KMS-11 (cell line): ENCODE data around the gene NPAS2.

Source experiments
- H2AFZ ChIP-seq: fragments of 200-600 bp; sonication (generic); 2 replicates; pipeline ENCODE4 v1.6.1; 2016; ENCODE audit warnings: antibody characterized with exemption, mixed run types, low read depth
- H3K27ac ChIP-seq: fragments of 200-600 bp; sonication (generic); 2 replicates; pipeline ENCODE4 v1.6.1; 2016; ENCODE audit warnings: mild to moderate bottlenecking, mixed run types
- H3K27me3 ChIP-seq: fragments of 200-600 bp; sonication (generic); 2 replicates; pipeline ENCODE4 v1.6.1; 2017; ENCODE audit warnings: mild to moderate bottlenecking, low read depth, mixed run types, moderate library complexity; ENCODE audit not compliant: insufficient read depth
- H3K36me3 ChIP-seq: fragments of 200-600 bp; sonication (generic); 2 replicates; pipeline ENCODE4 v1.6.1; 2017; ENCODE audit warnings: mild to moderate bottlenecking, mixed run types; ENCODE audit not compliant: insufficient read depth
- H3K4me1 ChIP-seq: fragments of 200-600 bp; sonication (generic); 2 replicates; pipeline ENCODE4 v1.6.1; 2016; ENCODE audit warnings: mild to moderate bottlenecking, low read depth, mixed run types; ENCODE audit not compliant: poor library complexity, severe bottlenecking
- H3K4me2 ChIP-seq: fragments of 200-600 bp; sonication (generic); 2 replicates; pipeline ENCODE4 v1.7.0; 2016; ENCODE audit warnings: mild to moderate bottlenecking, mixed run types
- H3K4me3 ChIP-seq: fragments of 200-600 bp; sonication (generic); IDR thresholded peaks from 2 replicates; pipeline ENCODE4 v1.6.1; 2017; ENCODE audit warnings: low read depth, low read length, mixed read lengths; ENCODE audit not compliant: insufficient read depth
- H3K79me2 ChIP-seq: fragments of 200-600 bp; sonication (generic); 2 replicates; pipeline ENCODE4 v1.6.1; 2016; ENCODE audit warnings: low read depth, mixed run types; ENCODE audit not compliant: insufficient read depth
- H3K9ac ChIP-seq: fragments of 200-600 bp; sonication (generic); 2 replicates; pipeline ENCODE4 v1.6.1; 2016; ENCODE audit warnings: mild to moderate bottlenecking, mixed run types
- H4K20me1 ChIP-seq: fragments of 200-600 bp; sonication (generic); 2 replicates; pipeline ENCODE4 v1.6.1; 2016; ENCODE audit warnings: mild to moderate bottlenecking, mixed run types; ENCODE audit not compliant: insufficient read depth
- CTCF ChIP-seq: fragments of 200-600 bp; sonication (generic); conservative IDR thresholded peaks from 2 replicates; pipeline ENCODE4 v1.6.1; 2017; ENCODE audit warnings: low read depth, mild to moderate bottlenecking, antibody characterized with exemption, low read length, moderate library complexity, mixed read lengths

NPAS2 gene

DNA sequence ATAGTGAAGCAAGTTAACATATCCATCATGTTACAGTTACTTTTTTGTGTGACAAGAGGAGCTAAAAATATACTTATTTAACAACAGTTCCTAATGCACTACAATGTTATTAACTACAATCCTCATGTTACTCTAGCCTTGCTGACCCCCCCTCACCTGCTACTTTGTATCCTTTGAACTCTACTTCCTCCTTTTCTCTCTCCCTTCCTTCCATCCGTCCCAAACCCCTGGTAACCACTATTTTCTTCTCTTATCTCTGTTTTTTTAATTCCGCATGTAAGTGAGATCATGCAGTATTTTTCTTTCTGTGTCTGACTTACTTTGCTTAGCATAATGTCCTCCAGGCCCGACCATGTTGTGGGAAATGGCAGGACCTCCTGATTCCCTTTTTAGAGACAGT, 59.4 kb downstream of the NPAS2 start:
- H3K27me3 ChIP-seq = no peaks in the 10 kb centered on the region

GRCh38 chr2:100880036-100880435, 60.1 kb downstream of the NPAS2 start:
- Histone ChIP-seq H3K9ac (no peak overlapping the region), H3K36me3 (no peaks in the 10 kb centered on the region), H3K79me2 (no peaks in the 10 kb centered on the region), H3K4me1 (no peaks in the 10 kb centered on the region), H3K4me2 (no peak overlapping the region), H4K20me1 (no peaks in the 10 kb centered on the region), H3K4me3 (no peak overlapping the region), H2AFZ (no peak overlapping the region), H3K27ac (no peak overlapping the region), H3K27me3 (no peaks in the 10 kb centered on the region)
- no peak for TF ChIP-seq CTCF

More for the DNA sequence above, 59.4 kb downstream of the NPAS2 start:
- Histone ChIP-seq H4K20me1 (no peaks in the 10 kb centered on the region), H3K4me3 (no peak overlapping the region), H3K79me2 (no peaks in the 10 kb centered on the region), H2AFZ (no peak overlapping the region), H3K4me2 (no peak overlapping the region), H3K4me1 (no peaks in the 10 kb centered on the region), H3K9ac (no peak overlapping the region), H3K36me3 (no peaks in the 10 kb centered on the region), H3K27ac (no peak overlapping the region)
- no peak for TF ChIP-seq CTCF

DNA sequence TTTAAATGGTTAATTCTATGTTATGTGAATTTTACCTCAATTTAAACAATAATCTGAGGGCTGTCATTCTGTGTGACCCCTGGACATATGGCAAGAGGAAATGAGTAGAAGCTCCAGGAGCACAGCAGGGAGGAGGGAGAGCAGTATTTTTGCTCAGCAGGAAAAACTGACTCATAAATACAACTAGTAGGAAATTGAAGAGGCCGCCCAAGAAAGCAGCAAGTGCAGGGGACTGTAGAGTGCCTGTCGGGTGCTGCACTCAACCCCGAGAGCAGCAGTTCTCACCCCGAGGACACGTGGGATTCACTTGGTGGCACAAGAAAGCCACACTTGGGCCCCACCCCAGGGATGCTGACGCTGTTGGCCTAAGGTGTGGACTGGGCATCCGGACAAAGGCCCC, 60.8 kb downstream of the NPAS2 start:
- TF ChIP-seq CTCF = no peak

GRCh38 chr2:100882645-100883613, 63.0 kb downstream of the NPAS2 start:
- TF ChIP-seq CTCF = no peak
- Histone ChIP-seq H3K4me3 (no peak overlapping the region), H3K79me2 (no peaks in the 10 kb centered on the region), H3K36me3 (no peaks in the 10 kb centered on the region), H2AFZ (no peak overlapping the region), H3K9ac (no peak overlapping the region), H4K20me1 (no peaks in the 10 kb centered on the region), H3K27ac (no peak overlapping the region), H3K27me3 (no peaks in the 10 kb centered on the region), H3K4me1 (no peaks in the 10 kb centered on the region), H3K4me2 (no peak overlapping the region)

More for the DNA sequence above, 60.8 kb downstream of the NPAS2 start:
- H3K36me3 ChIP-seq = no peaks in the 10 kb centered on the region
- H3K4me3 ChIP-seq = no peak overlapping the region
- H3K27ac ChIP-seq = no peak overlapping the region
- H2AFZ ChIP-seq = no peak overlapping the region
- no peaks in the 10 kb centered on the region for H3K79me2 ChIP-seq
- H3K4me2 ChIP-seq = no peak overlapping the region
- H3K9ac ChIP-seq = no peak overlapping the region
- H3K4me1 ChIP-seq = no peaks in the 10 kb centered on the region
- H3K27me3 ChIP-seq = no peaks in the 10 kb centered on the region
- H4K20me1 ChIP-seq = no peaks in the 10 kb centered on the region
